NCI-H748 treated with DMSO at 0.1 percent for 48 hours (cell line): ENCODE measurements around the gene SVOPL.
"Not testable (repeated sequence)": the region's sequence is repeated elsewhere in the genome, so short reads cannot be mapped to it uniquely, and the experiment has no call there.

Source experiments
- DNase-seq: peaks from one replicate; lab custom pipeline; 2025; lab: John Stamatoyannopoulos, UW

The SVOPL gene

DNA sequence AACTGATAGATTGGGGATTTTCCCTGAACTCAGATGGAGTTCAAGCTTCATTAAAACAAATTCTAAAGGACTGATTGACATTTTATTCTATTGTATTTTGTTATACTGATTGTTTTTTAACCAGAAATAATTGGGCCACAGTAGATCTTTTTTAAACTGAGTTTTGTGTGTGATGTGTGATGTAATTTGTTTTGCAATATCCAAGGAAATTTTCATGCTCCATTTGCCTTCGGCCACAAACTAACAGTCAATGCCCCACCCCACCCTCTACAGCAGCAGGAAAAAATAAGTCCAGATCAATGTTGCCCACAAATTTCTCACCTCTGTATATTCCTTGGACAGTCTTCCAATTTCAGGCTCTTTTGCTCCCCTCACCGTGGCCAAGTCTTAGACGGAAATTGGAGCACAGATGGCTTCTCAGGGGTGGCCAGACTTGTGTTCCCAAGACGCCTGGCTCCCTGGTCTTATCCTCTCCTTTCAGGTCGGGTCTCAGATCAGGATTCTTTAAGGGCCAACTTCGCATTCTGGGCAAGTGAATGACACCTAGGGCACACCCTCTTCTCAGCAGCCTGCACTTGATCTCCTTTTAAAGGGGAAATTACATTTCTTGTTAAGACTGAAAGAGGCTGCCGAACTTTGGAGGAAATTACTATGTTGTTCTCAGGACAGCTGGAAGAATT is at the start of gene SVOPL:
Gene SVOPL, minus strand, starts transcription at position 506 of the 680 bp plus-strand sequence. CDS start 22,317 bp downstream, outside the sequence.
- no peak for DNase-seq

- no peak for DNase-seq
Measured at GRCh38 chr7:138750473-138750872, 49.3 kb upstream of the SVOPL start.

GRCh38 chr7:138749960-138750359 is 48.8 kb upstream of the SVOPL start:
- DNase-seq, result no peak

GRCh38 chr7:138748666-138749065 is 47.5 kb upstream of the SVOPL start:
- no peak for DNase-seq

DNA sequence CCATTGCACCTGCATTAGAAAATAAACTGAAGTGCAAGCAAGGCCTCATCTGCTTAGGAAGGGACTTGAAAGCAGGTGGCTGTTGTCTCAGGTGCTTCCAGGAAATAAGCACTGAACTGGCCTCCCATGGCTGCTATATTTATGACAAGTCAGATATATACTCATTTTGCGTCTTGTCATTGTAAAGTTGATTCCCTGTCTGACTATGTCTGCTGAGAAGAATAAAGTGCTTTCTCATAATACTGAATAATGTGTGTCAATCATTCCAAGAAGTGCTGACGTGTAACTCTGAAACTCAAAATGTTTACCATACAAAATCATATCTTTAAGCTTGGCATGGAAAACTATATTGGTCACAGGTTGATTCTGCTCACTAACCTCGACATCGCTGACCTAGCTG is 44.9 kb upstream of the SVOPL start:
- no peak for DNase-seq

GRCh38 chr7:138745189-138745588 is 44.0 kb upstream of the SVOPL start:
- no peak for DNase-seq

DNA sequence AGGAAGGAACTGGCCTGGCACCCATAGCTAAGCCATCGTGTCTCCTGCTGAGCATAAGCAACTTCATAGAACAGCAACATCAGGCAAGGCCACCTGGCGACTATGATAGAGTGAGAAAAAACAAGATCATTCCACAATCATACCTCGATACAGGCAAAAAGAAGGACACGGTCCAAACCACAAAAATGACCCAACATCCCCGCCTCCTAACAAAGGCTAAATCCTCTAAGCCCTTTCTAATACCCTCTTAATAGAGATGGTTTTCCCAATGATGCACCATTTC is 40.2 kb upstream of the SVOPL start:
- no peak for DNase-seq

GRCh38 chr7:138739859-138740258 is 38.7 kb upstream of the SVOPL start:
- no peak for DNase-seq

GRCh38 chr7:138738551-138739335 is 37.6 kb upstream of the SVOPL start:
- DNase-seq, result peak; percentile 90

DNA sequence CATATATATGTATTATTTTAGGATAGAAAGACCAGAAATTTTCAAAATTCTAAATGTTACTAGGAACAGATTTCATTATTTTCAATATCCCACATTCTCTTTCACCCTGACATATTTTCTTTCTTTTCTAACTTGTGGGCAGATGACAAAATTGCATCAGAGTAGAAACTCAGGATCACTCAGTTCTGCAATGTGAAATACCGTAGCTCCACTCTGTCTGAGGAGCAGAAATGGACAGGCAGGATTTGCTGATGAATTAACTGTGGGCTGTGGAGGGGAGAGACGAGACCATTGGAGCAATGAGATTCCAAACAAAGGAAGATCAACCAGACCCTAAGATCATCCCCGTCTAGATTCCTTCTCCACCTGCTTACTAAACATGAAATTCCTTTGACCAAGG is 37.0 kb upstream of the SVOPL start:
- no peak for DNase-seq

DNA sequence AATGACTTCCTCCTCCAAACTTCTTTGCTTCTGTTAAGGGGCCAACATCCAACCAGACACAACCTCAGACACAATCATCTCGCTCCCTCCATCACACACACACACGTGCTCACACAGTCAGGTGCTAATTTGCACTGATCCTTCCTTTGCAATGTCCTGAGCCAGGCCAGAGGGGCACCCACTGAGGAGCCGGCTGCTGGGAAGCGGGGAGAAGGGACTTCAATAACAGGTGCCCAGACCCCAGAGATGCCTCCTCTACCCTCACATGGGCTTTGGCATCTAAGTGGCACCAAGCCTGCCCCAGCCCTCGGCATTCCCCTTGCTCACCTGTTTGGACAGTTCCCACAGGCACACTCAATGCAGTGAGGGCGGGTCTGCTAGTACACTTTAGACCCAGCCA is 34.2 kb upstream of the SVOPL start:
- no peak for DNase-seq

- not testable (repeated sequence) for DNase-seq
Measured at GRCh38 chr7:138731733-138732132, 30.6 kb upstream of the SVOPL start.

GRCh38 chr7:138729444-138729843 is 28.3 kb upstream of the SVOPL start:
- no peak for DNase-seq

DNA sequence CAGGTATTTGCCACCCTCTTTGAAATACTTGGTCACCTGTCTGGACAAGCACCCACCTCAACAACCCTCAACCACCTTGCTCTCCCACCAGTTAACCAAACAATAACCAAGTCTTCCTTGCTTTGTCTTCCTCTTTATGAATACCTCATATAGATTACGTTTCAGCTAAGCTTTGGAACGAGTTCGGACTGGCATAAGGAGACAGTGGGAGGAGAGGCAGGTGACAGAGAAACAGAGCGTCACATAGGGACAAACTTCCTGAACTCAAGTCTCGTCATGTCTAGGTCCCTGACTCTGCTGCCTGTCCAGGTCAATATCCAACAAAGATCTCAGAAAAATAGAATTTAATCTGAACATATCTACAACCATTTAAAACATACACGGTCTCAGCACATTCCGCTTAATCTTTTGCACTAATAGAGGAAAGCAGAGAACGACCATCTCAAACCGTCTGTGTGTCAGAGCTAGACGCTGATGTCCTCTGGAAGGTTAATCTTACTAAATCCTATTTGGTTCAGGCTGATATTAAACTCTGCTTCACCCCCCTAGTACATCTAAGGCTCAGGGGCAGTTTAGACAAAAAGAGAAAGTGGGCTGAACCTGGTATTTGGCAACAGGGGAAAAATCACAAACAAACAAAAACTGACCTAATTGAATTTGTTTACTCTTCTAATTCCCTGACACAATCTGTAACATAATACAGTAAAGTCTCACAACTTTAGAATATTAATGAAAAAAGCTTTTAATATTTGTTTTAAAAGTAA is 26.4 kb upstream of the SVOPL start:
- no peak for DNase-seq

GRCh38 chr7:138726288-138726687 is 25.1 kb upstream of the SVOPL start:
- no peak for DNase-seq

DNA sequence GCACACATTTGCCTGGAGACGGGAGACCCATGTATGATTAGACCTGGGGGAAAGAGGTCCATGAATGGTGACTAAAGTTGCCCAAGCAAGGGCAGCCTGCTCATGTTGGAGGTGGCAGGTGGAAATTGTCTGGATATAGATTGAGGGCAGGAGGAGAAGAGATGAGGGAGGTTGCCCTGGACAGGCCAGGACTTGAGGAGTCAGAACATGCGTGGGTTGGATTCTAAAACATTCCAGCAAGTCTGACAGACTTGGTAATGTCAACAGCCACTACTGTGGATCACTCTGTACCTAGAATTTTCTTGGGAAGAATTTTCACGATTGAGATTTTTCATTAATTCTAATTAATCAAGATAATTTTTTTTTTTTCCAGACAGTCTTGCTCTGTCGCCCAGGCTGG is 19.1 kb upstream of the SVOPL start:
- DNase-seq, result no peak

- no peak for DNase-seq
Measured at GRCh38 chr7:138716889-138717288, 15.7 kb upstream of the SVOPL start.

DNA sequence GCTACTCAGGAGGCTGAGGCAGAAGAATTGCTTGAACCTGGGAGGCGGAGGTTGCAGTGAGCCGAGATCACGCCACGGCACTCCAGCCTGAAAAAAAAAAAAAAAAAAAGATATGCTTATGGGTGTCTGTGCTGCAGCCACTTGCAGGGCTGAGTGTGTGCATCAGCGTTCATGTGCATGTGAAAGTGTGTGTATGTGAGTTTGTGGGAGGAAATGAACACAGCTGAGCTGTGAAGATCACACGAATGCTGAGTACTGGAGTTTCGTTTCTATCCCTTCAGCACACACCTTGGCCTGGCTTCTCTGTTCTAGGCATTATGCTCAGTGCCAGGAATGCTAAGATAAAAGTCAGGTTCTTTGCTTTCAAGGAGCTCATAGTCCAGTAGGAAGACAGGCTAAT is 12.0 kb upstream of the SVOPL start:
- no peak for DNase-seq

GRCh38 chr7:138712652-138713051 is 11.5 kb upstream of the SVOPL start:
- DNase-seq, result no peak

GRCh38 chr7:138710536-138711385 is 9.6 kb upstream of the SVOPL start:
- no peak for DNase-seq

GRCh38 chr7:138705167-138705566 is 4.0 kb upstream of the SVOPL start:
- no peak for DNase-seq

GRCh38 chr7:138701537-138701923 is 368 bp upstream of the SVOPL start:
- DNase-seq, result no peak
